ENCODE results near the gene SHMT1. TPM values are rescaled to one million over a fixed set of nuclear protein-coding genes. Genes with fewer than 3 reads are reported as not detected.
"Not testable (repeated sequence)": the region's sequence is repeated elsewhere in the genome, so short reads cannot be mapped to it uniquely, and the experiment has no call there.

SHMT1 gene
- total RNA-seq, 1 donor from 2014 or later, result 18.4 TPM

- peaks cover 67% of the 10 kb centered on the region for H3K36me3 Mint-ChIP-seq (ENCODE audit: low read depth)
Observed at GRCh38 chr17:18314731-18315561, 48.4 kb downstream of the SHMT1 start, which contains the start of the genes SMCR8 and TOP3A. SMCR8 (plus strand) TSS chr17:18315293; CDS start chr17:18315790, 497 bp downstream. TOP3A (minus strand) TSS chr17:18314994; CDS start chr17:18314778, 216 bp downstream.

GRCh38 chr17:18314059-18314730, 49.2 kb downstream of the SHMT1 start:
- Mint-ChIP-seq H3K36me3 (ENCODE audit: low read depth) (peaks cover 63% of the 10 kb centered on the region), H3K27me3 (no peaks in the 10 kb centered on the region), H3K4me1 (peaks cover 70% of the 10 kb centered on the region), H3K27ac (peak overlapping the region; percentile 100), H3K4me3 (peak overlapping the region; percentile 100), H3K9me3 (no peaks in the 10 kb centered on the region)
- no peak for ATAC-seq (ENCODE audit: low read depth)
- ChIA-PET POLR2A (interaction anchor here (0.5 to 1.7 kb wide), 6 partner anchors 10 to 508 kb away, joined by 3 to 10 read pairs (median 6); partner anchors contain the start of genes ALKBH5, FLII and SHMT1), CTCF (no interaction called here)
- intact Hi-C loops (cut with micrococcal nuclease), result loop anchor here (1.0 to 10.0 kb wide), 3 partner anchors 11 to 159 kb away; partner anchors contain the start of gene SHMT1
- no peak for TF ChIP-seq CTCF (IDR thresholded peaks at IDR 0.05)
- no peak for DNase-seq

More at GRCh38 chr17:18314731-18315561, 48.4 kb downstream of the SHMT1 start, which contains the start of the genes SMCR8 and TOP3A:
- no peaks in the 10 kb centered on the region for H3K27me3 Mint-ChIP-seq
- peaks cover 77% of the 10 kb centered on the region for H3K4me1 Mint-ChIP-seq
- H3K9me3 Mint-ChIP-seq, result no peaks in the 10 kb centered on the region
- intact Hi-C loops (cut with micrococcal nuclease), result loop anchor here (1.0 to 10.0 kb wide), 8 partner anchors 10 to 467 kb away; partner anchors contain the start of genes ALKBH5, ATPAF2, GID4 and LLGL1
- DNase-seq (peak; percentile 91), ATAC-seq (ENCODE audit: low read depth) (peak; percentile 94)
- TF ChIP-seq CTCF (IDR thresholded peaks at IDR 0.05), result no peak
- ChIA-PET POLR2A (interaction anchor here (0.5 to 1.7 kb wide), 7 partner anchors 9 to 1063 kb away, joined by 3 to 10 read pairs (median 4); partner anchors contain the start of genes ALKBH5, FLII, MAPK7 and SHMT1), CTCF (no interaction called here)
- peak within 1 kb of the TSS; percentile 100 for H3K27ac Mint-ChIP-seq
- peak within 1 kb of the TSS; percentile 100 for H3K4me3 Mint-ChIP-seq

- H3K27ac Mint-ChIP-seq, result no peak overlapping the region
- ChIA-PET POLR2A (no interaction called here), CTCF (no interaction called here)
- no peak for ATAC-seq (ENCODE audit: low read depth)
- H3K9me3 Mint-ChIP-seq, result no peaks in the 10 kb centered on the region
- intact Hi-C loops (cut with micrococcal nuclease), result no loop called here
- H3K4me1 Mint-ChIP-seq, result peaks cover 23% of the 10 kb centered on the region
- DNase-seq, result no peak
- H3K4me3 Mint-ChIP-seq, result no peak overlapping the region
- H3K36me3 Mint-ChIP-seq (ENCODE audit: low read depth), result peaks cover 48% of the 10 kb centered on the region
- H3K27me3 Mint-ChIP-seq, result no peaks in the 10 kb centered on the region
- no peak for TF ChIP-seq CTCF (IDR thresholded peaks at IDR 0.05)
Observed at GRCh38 chr17:18309202-18309601, 54.1 kb downstream of the SHMT1 start.

GRCh38 chr17:18303206-18303605, 60.1 kb downstream of the SHMT1 start:
- H3K36me3 Mint-ChIP-seq (ENCODE audit: low read depth), result peaks cover 70% of the 10 kb centered on the region
- H3K4me3 Mint-ChIP-seq; H3K9me3 Mint-ChIP-seq; POLR2A ChIA-PET; H3K27me3 Mint-ChIP-seq; CTCF ChIA-PET; ATAC-seq (ENCODE audit: low read depth); H3K27ac Mint-ChIP-seq; H3K4me1 Mint-ChIP-seq; DNase-seq; intact Hi-C loops (cut with micrococcal nuclease): not testable (repeated sequence)

GRCh38 chr17:18300725-18301480, 62.4 kb downstream of the SHMT1 start:
- H3K4me1 Mint-ChIP-seq, result peaks cover 12% of the 10 kb centered on the region
- TF ChIP-seq CTCF (IDR thresholded peaks at IDR 0.05), result no peak
- intact Hi-C loops (cut with micrococcal nuclease), result no loop called here
- no peak for ATAC-seq (ENCODE audit: low read depth)
- no peak overlapping the region for H3K27ac Mint-ChIP-seq
- peaks cover 62% of the 10 kb centered on the region for H3K36me3 Mint-ChIP-seq (ENCODE audit: low read depth)
- CTCF ChIA-PET, result no interaction called here
- no peak overlapping the region for H3K4me3 Mint-ChIP-seq
- no peaks in the 10 kb centered on the region for H3K9me3 Mint-ChIP-seq
- H3K27me3 Mint-ChIP-seq, result no peaks in the 10 kb centered on the region
- DNase-seq, result no peak
- POLR2A ChIA-PET, result no interaction called here

GRCh38 chr17:18298061-18298460, 65.3 kb downstream of the SHMT1 start:
- H3K27ac Mint-ChIP-seq; CTCF ChIA-PET; H3K4me3 Mint-ChIP-seq; POLR2A ChIA-PET; intact Hi-C loops (cut with micrococcal nuclease); H3K27me3 Mint-ChIP-seq; ATAC-seq (ENCODE audit: low read depth); DNase-seq; H3K9me3 Mint-ChIP-seq: not testable (repeated sequence)
- Mint-ChIP-seq H3K36me3 (ENCODE audit: low read depth) (peaks cover 57% of the 10 kb centered on the region), H3K4me1 (peaks cover 12% of the 10 kb centered on the region)

Measured in activated B cell treated with CpG ODN at 0.5 μM for 24 hours (primary cell).